ENCODE results near the gene RBL2. TPM values are rescaled to one million over a fixed set of nuclear protein-coding genes. Genes with fewer than 3 reads are reported as not detected.

Gene RBL2
- total and polyA plus RNA-seq, 2 donors (not counting 3 experiments of a cell fraction or from before 2014, with no cell fraction given): 22.5 to 30.7 TPM

DNA sequence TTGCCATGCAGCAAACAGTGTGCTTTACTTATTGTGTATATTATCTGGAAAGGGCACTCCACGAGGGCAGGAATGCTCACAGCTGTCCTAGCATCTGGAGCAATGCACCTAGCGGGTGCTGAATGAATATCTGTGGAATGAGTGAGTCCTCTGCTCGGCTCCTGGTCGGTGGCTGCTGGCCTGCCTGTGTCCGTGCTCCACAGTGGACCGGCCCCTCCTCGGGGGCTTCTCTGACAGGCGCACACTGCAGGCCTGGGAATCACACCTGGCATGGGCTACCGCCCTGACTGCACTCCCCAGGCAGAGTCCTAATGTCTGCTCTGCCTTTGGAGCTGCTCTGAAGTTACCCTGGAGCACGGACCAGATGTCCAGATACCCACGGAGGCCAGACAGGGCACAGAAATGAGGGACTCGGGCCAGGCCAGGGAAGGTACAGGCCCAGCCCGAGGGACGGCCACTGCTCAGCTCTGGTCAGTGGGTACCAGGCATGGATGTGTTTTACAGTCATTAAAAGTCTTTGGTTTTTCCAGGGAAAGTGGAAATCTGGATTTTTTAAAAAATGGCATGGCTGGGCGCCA, 89.8 kb downstream of the RBL2 start:
- Histone ChIP-seq H3K4me3 (replicated peaks in 1 of 3; ENCODE audit: insufficient read depth in 1 of 3, low read depth in 1 of 3, low read length in 3 of 3) (no peak overlapping the region), H4K20me1 (replicated peaks; ENCODE audit: control insufficient read depth, extremely low read depth, insufficient read depth, low read length) (no peaks in the 10 kb centered on the region), H3K4me1 (ENCODE audit: control insufficient read depth, extremely low read depth, insufficient read depth, low read length) (peaks cover 8% of the 10 kb centered on the region), H3K27me3 (ENCODE audit: control insufficient read depth in 2 of 2, insufficient read depth in 2 of 2, low read length in 2 of 2) (no peaks in the 10 kb centered on the region), H3K27ac (ENCODE audit: insufficient read depth, low read depth, low read length) (no peak overlapping the region), H3K9me1 (replicated peaks; ENCODE audit: control insufficient read depth, extremely low read depth, insufficient read depth, low read length) (no peaks in the 10 kb centered on the region), H3K36me3 (ENCODE audit: control insufficient read depth in 2 of 2, extremely low read depth in 1 of 2, insufficient read depth in 2 of 2, low read length in 2 of 2) (no peaks in the 10 kb centered on the region), H3K4me2 (ENCODE audit: insufficient read depth, low read length) (no peak overlapping the region), H3K9ac (replicated peaks; ENCODE audit: extremely low read depth, insufficient read depth, low read length) (no peak overlapping the region), H2AFZ (ENCODE audit: low read depth, low read length) (no peak overlapping the region), H3K79me2 (ENCODE audit: control insufficient read depth, insufficient read depth, low read length) (no peaks in the 10 kb centered on the region), H3K9me3 (replicated peaks; ENCODE audit: control insufficient read depth, insufficient read depth, low read length) (no peaks in the 10 kb centered on the region)
- dilution Hi-C loops (cut with MboI; ENCODE audit: extremely low pct_ligation_motif_present, low sequenced_read_pairs): no loop called here
- no peak for TF ChIP-seq GATA2 (IDR thresholded peaks at IDR 0.05; ENCODE audit: insufficient read depth, insufficient read length, low read depth, low read length)
- TF ChIP-seq, protein P1, sequence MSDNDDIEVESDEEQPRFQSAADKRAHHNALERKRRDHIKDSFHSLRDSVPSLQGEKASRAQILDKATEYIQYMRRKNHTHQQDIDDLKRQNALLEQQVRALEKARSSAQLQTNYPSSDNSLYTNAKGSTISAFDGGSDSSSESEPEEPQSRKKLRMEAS (IDR thresholded peaks at IDR 0.05; ENCODE audit: insufficient read depth, insufficient read length): no peak
- TF ChIP-seq JUN (IDR thresholded peaks at IDR 0.05; ENCODE audit: borderline replicate concordance, insufficient read depth, insufficient read length, low read depth): no peak
- TF ChIP-seq, protein P2, sequence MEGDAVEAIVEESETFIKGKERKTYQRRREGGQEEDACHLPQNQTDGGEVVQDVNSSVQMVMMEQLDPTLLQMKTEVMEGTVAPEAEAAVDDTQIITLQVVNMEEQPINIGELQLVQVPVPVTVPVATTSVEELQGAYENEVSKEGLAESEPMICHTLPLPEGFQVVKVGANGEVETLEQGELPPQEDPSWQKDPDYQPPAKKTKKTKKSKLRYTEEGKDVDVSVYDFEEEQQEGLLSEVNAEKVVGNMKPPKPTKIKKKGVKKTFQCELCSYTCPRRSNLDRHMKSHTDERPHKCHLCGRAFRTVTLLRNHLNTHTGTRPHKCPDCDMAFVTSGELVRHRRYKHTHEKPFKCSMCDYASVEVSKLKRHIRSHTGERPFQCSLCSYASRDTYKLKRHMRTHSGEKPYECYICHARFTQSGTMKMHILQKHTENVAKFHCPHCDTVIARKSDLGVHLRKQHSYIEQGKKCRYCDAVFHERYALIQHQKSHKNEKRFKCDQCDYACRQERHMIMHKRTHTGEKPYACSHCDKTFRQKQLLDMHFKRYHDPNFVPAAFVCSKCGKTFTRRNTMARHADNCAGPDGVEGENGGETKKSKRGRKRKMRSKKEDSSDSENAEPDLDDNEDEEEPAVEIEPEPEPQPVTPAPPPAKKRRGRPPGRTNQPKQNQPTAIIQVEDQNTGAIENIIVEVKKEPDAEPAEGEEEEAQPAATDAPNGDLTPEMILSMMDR (IDR thresholded peaks at IDR 0.05; ENCODE audit: extremely low read depth in 1 of 2, insufficient read depth in 1 of 2, low read depth in 1 of 2, low read length in 2 of 2): no peak
- no peak for TF ChIP-seq EZH2 (IDR thresholded peaks at IDR 0.05; ENCODE audit: borderline replicate concordance, low read depth, low read length, severe bottlenecking)
- no peak for TF ChIP-seq FOS (IDR thresholded peaks at IDR 0.05; ENCODE audit: borderline replicate concordance, insufficient read depth, low read length)
- no peak for TF ChIP-seq POLR2A (IDR thresholded peaks at IDR 0.05; ENCODE audit: low read depth, low read length)
- intact Hi-C loops (cut with micrococcal nuclease): no loop called here
- ChIA-PET POLR2A (no interaction called here), CTCF (interaction anchor here (1.3 kb wide), 1 partner anchor 26 kb away, joined by 3 read pairs; no protein-coding TSS in a partner anchor)
- FAIRE-seq (no peak), DNase-seq (ENCODE audit: low read depth, low spot score) (no peak)
- BruUV-seq (replicated peaks): no TSS peak

Measured in endothelial cell of umbilical vein (primary cell).